Lower leg skin (tissue), 4 donors: ENCODE data around the gene DDX24. TPM values are rescaled to one million over a fixed set of nuclear protein-coding genes. Genes with fewer than 3 reads are reported as not detected.
A peak's percentile ranks its signal among the peaks of the same experiment; 100 is the strongest.

Experiments used
- DNase-seq, 2 donors: peaks; one replicate each; pipeline ENCODE4 v3.0.0-alpha.2; 2019; ENCODE audit warnings: low spot score in 2 of 2
- H3K4me3 ChIP-seq: fragments of 200-600 bp; sonication (generic); 2 replicates; pipeline ENCODE4 v1.5.1; 2017; ENCODE audit warnings: mild to moderate bottlenecking, low read depth; ENCODE audit not compliant: poor library complexity, severe bottlenecking
- POLR2A ChIP-seq, 2 donors: fragments of 450-650 bp; IDR thresholded peaks; one replicate each; pipeline ENCODE4 v1.6.1; 2016 to 2017; ENCODE audit warnings: antibody characterized with exemption in 2 of 2, mild to moderate bottlenecking in 1 of 2, moderate library complexity in 1 of 2
- WGBS, 2 donors: methylation state at CpG; one replicate each; pipeline ENCODE4 v1.1.5; 2018; 5-methylcytosine and 5-hydroxymethylcytosine counted together
- intact Hi-C: fragments of 100-400 bp; cut with DNase I; formaldehyde crosslinking; loops from one replicate; pipeline ENCODE4 v1.15.0; 2023; ENCODE audit warnings: low total_unique reads
- total RNA-seq, 4 donors: library from RNA; depleted of rRNA; stranded (reverse); fragments of >200 nt; gene quantifications; one replicate each; pipeline ENCODE4 v1.1.0, GENCODE V29; 2016
- TF ChIP-seq, protein P1 (sequence below), 3 donors: fragments of 450-650 bp; IDR thresholded peaks; one replicate each; pipeline ENCODE4 v1.5.1; 2016; ENCODE audit warnings: antibody characterized with exemption in 3 of 3, mild to moderate bottlenecking in 3 of 3, moderate library complexity in 2 of 3

Gene DDX24, protein sequence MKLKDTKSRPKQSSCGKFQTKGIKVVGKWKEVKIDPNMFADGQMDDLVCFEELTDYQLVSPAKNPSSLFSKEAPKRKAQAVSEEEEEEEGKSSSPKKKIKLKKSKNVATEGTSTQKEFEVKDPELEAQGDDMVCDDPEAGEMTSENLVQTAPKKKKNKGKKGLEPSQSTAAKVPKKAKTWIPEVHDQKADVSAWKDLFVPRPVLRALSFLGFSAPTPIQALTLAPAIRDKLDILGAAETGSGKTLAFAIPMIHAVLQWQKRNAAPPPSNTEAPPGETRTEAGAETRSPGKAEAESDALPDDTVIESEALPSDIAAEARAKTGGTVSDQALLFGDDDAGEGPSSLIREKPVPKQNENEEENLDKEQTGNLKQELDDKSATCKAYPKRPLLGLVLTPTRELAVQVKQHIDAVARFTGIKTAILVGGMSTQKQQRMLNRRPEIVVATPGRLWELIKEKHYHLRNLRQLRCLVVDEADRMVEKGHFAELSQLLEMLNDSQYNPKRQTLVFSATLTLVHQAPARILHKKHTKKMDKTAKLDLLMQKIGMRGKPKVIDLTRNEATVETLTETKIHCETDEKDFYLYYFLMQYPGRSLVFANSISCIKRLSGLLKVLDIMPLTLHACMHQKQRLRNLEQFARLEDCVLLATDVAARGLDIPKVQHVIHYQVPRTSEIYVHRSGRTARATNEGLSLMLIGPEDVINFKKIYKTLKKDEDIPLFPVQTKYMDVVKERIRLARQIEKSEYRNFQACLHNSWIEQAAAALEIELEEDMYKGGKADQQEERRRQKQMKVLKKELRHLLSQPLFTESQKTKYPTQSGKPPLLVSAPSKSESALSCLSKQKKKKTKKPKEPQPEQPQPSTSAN
- 100 to 1,000 TPM in 3 of 4 donors, 10 to 100 TPM in 1; 91.7 to 132 (median 102) TPM for total RNA-seq

DNA sequence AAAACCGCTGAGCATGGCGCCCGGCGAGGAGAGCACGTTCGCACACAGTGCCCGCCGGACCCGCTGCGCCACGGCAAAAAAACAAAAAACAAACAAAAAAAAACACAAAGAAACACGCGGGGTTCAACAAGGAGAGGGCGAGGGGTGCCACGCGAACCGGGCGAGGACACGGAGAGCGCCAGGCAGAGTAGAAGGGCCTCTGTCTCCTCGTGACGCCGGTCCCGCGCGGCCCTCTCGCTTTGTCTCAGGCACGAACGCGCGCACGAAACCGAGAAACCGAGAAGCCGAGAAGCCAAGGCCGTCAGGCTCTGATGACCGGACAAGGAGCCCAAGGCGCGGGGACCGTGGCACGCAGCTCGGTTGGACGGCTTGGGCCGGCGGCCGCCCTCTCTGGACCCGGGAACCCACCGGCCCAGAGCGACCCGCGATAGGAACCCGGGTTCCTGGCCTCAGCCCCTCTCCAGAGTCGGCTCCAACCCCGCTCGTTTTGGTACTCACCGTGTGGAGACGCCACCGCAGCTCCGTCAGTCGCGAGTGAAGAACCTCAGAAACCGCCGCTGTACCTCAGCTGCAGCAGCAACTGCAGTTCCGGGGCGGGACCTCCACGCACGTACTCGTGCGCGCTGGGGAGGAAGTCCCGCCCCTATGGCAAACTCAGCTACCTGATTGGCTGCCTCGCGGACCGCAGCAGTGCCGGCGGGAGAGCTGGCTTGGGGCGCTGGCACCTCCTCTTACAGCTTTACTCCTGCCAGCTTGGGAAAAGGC is at the start of gene DDX24, which contains the start of gene IFI27L1:
Gene DDX24, minus strand, starts transcription at position 582 of the 765 bp plus-strand sequence. CDS start 1,460 bp downstream, outside the sequence.
Gene IFI27L1, plus strand, starts transcription at position 690 of the 765 bp plus-strand sequence. CDS start 15,628 bp downstream, outside the sequence.
- DNase-seq: peak; percentile 98 to 99
- intact Hi-C loops: no loop called here
- peak in 1 of 2 donors; percentile 94 for TF ChIP-seq POLR2A (IDR thresholded peaks at IDR 0.05)
- TF ChIP-seq, protein P1, sequence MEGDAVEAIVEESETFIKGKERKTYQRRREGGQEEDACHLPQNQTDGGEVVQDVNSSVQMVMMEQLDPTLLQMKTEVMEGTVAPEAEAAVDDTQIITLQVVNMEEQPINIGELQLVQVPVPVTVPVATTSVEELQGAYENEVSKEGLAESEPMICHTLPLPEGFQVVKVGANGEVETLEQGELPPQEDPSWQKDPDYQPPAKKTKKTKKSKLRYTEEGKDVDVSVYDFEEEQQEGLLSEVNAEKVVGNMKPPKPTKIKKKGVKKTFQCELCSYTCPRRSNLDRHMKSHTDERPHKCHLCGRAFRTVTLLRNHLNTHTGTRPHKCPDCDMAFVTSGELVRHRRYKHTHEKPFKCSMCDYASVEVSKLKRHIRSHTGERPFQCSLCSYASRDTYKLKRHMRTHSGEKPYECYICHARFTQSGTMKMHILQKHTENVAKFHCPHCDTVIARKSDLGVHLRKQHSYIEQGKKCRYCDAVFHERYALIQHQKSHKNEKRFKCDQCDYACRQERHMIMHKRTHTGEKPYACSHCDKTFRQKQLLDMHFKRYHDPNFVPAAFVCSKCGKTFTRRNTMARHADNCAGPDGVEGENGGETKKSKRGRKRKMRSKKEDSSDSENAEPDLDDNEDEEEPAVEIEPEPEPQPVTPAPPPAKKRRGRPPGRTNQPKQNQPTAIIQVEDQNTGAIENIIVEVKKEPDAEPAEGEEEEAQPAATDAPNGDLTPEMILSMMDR (IDR thresholded peaks at IDR 0.05): no peak
- peak within 1 kb of the TSS; percentile 92 for H3K4me3 ChIP-seq
- WGBS, 2 donors: 0% methylated on average over 42 to 52 of the region's 77 CpGs

DNA sequence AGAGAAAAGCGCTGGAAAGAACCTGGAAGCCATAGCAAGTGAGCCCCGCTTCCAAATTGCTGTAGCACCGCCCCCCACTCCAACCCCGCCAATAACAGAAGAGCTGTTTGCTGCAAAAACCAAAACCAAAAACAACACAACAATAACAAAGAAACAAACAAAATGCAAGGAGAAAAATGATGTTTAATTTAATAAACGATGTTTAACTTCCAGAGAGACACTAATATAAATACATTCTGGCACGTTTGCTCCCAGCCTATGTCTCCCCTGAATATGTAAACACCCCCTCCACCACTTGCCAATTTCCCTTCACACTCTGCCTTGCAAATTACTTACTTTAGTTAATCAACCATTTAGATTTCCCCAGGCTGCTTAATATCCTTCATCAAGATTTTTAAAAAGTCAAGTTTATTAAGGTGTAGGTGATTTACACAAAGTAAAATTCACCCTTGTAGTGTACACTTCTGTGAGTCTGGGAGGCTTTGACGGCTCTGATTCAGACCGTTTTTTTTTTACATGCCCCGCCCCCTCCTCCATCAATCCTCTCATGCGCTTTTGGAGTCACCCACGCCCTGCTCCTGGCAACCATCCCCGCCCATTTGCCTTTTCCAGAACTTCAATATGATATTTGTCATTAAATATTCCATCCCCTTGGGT is 48.9 kb upstream of the DDX24 start:
- TF ChIP-seq, protein P1 (IDR thresholded peaks at IDR 0.05): no peak
- 0 to 1% methylated on average over 11 to 12 of the region's 12 CpGs for WGBS, 2 donors
- intact Hi-C loops: no loop called here
- peak; percentile 41 to 85 for DNase-seq
- peak overlapping the region; percentile 11 for H3K4me3 ChIP-seq

DNA sequence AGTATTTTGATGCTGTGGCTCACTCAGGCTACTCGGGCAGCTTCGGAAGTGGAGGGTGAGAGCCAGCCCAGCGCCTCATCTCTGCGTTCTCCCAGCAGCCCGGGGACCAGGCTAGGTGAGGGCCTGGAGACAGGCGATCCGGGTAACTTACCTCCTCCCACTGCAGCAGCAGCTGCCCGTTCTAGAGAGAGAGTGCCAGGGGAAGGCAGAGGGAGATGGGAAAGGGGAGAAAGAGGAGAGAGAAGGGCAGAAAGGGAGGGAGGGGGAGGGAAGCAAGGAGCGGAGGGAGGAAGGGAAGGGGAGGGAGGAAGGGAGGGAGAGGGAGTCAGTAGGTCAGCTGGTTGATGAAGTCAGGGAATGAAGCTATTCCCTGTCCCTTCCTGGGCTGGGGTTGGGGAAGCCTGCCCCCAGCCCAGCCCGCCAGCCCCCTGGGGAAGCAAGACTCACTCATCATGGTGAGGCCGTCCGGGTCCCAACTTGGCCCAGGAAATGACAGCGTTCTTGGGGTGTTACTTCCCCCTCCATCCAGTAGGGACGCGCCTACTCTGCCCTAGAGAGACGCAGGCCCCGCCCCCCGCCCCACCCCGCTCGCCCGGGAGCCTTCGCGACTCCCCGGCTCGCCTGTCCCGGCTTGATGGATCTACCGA is 48.2 kb upstream of the DDX24 start, which contains the start of gene IFI27L2:
Gene IFI27L2, minus strand, starts transcription at position 494 of the 647 bp plus-strand sequence. Its CDS starts 40 bp downstream, at position 454.
- TF ChIP-seq, protein P1 (IDR thresholded peaks at IDR 0.05): no peak
- no peak for TF ChIP-seq POLR2A (IDR thresholded peaks at IDR 0.05)
- DNase-seq: peak; percentile 67 to 94
- 1 to 4% methylated on average over 13 to 27 of the region's 27 CpGs for WGBS, 2 donors
- peak within 1 kb of the TSS; percentile 34 for H3K4me3 ChIP-seq
- intact Hi-C loops: no loop called here

DNA sequence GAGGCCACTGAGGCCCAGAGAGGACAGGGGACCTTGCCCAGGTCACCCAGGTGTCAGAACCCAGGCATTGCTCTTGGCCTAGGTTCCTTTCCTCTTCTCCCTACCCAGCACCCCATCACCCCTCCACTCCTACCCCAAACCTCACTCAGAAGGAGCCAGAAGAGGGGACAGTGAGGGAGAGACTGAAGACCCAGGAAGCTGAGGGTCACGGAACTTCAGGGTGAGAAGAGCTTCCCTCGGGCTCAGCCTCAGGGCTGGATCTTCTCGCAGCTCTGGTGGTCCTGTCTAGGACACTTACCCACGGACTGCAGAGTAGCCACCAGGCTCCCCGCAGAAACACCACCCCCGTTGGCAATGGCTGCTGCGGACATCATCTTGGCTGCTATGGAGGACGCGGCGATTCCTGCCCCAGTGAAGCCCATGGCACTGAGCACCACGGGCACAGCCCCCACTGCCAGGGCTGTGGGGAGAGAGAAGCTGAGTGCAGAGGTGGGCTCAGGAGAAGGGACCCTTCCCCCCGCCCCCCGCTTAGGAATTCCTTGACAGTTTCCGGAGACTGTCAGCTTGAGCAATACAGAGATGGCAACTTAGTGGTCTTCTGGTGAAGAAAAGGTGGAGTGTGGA is 47.3 kb upstream of the DDX24 start:
- no peak overlapping the region for H3K4me3 ChIP-seq
- TF ChIP-seq POLR2A (IDR thresholded peaks at IDR 0.05): no peak
- TF ChIP-seq, protein P1 (IDR thresholded peaks at IDR 0.05): no peak
- DNase-seq: peak; percentile 8 to 84
- 87 to 94% methylated on average over 14 of the region's 14 CpGs for WGBS, 2 donors
- intact Hi-C loops: no loop called here
